ENCODE data around the gene RAP1GAP2. TPM values are rescaled to one million over a fixed set of nuclear protein-coding genes. Genes with fewer than 3 reads are reported as not detected.
"Not testable (repeated sequence)": the region's sequence is repeated elsewhere in the genome, so short reads cannot be mapped to it uniquely, and the experiment has no call there.

RAP1GAP2 gene
- total RNA-seq, 2 experiments from 2014 or later, result 6.5 to 26.2 TPM

GRCh38 chr17:2808367-2809335 lies 12.4 kb downstream of the RAP1GAP2 start:
- H3K27me3 Mint-ChIP-seq, result peaks cover 40% of the 10 kb centered on the region
- no peak for DNase-seq
- H3K4me3 Mint-ChIP-seq, result no peak overlapping the region
- CTCF ChIA-PET, result interaction anchor here (1.5 kb wide), 1 partner anchor 22 kb away, joined by 10 read pairs; no protein-coding TSS in a partner anchor
- ATAC-seq, result no peak
- no peaks in the 10 kb centered on the region for H3K9me3 Mint-ChIP-seq (ENCODE audit: low read depth)
- H3K4me1 Mint-ChIP-seq, result peaks cover 26% of the 10 kb centered on the region
- H3K36me3 Mint-ChIP-seq, result no peaks in the 10 kb centered on the region
- no peak overlapping the region for H3K27ac Mint-ChIP-seq

- Mint-ChIP-seq H3K36me3 (no peaks in the 10 kb centered on the region), H3K27me3 (peaks cover 42% of the 10 kb centered on the region), H3K4me1 (peaks cover 32% of the 10 kb centered on the region)
Measured at GRCh38 chr17:2809337-2809736, 13.1 kb downstream of the RAP1GAP2 start.

GRCh38 chr17:2814049-2814448 lies 17.8 kb downstream of the RAP1GAP2 start:
- peaks cover 38% of the 10 kb centered on the region for H3K27me3 Mint-ChIP-seq
- H3K27ac Mint-ChIP-seq, result peak overlapping the region; percentile 88
- DNase-seq (no peak), ATAC-seq (peak; percentile 38)
- H3K36me3 Mint-ChIP-seq, result no peaks in the 10 kb centered on the region
- no peaks in the 10 kb centered on the region for H3K9me3 Mint-ChIP-seq (ENCODE audit: low read depth)
- peaks cover 36% of the 10 kb centered on the region for H3K4me1 Mint-ChIP-seq
- CTCF ChIA-PET, result interaction anchor here (0.6 to 5.6 kb wide), 12 partner anchors 9 to 947 kb away, joined by 3 to 120 read pairs (median 8); partner anchors contain the start of gene RAP1GAP2
- H3K4me3 Mint-ChIP-seq, result peak overlapping the region; percentile 64

More at GRCh38 chr17:2809337-2809736, 13.1 kb downstream of the RAP1GAP2 start:
- no peak for DNase-seq
- no peak for ATAC-seq
- Mint-ChIP-seq H3K4me3 (no peak overlapping the region), H3K9me3 (ENCODE audit: low read depth) (no peaks in the 10 kb centered on the region), H3K27ac (no peak overlapping the region)
- CTCF ChIA-PET, result interaction anchor here (1.5 kb wide), 1 partner anchor 23 kb away, joined by 10 read pairs; no protein-coding TSS in a partner anchor

- ATAC-seq (peak; percentile 84), DNase-seq (peak; percentile 97)
- Mint-ChIP-seq H3K9me3 (ENCODE audit: low read depth) (no peaks in the 10 kb centered on the region), H3K27ac (peak overlapping the region; percentile 88), H3K27me3 (peaks cover 40% of the 10 kb centered on the region), H3K4me3 (peak overlapping the region; percentile 64), H3K4me1 (peaks cover 39% of the 10 kb centered on the region), H3K36me3 (no peaks in the 10 kb centered on the region)
- CTCF ChIA-PET, result interaction anchor here (0.6 to 5.6 kb wide), 13 partner anchors 9 to 946 kb away, joined by 3 to 120 read pairs (median 7); partner anchors contain the start of gene RAP1GAP2
Measured at GRCh38 chr17:2814481-2815341, 18.5 kb downstream of the RAP1GAP2 start.

- H3K36me3 Mint-ChIP-seq, result no peaks in the 10 kb centered on the region
- H3K27ac Mint-ChIP-seq, result no peak overlapping the region
- no peak overlapping the region for H3K4me3 Mint-ChIP-seq
- H3K9me3 Mint-ChIP-seq (ENCODE audit: low read depth), result no peaks in the 10 kb centered on the region
- DNase-seq (no peak), ATAC-seq (no peak)
- H3K4me1 Mint-ChIP-seq, result peaks cover 41% of the 10 kb centered on the region
- H3K27me3 Mint-ChIP-seq, result peaks cover 46% of the 10 kb centered on the region
- CTCF ChIA-PET, result interaction anchor here (1.2 to 5.6 kb wide), 5 partner anchors 12 to 29 kb away, joined by 3 to 120 read pairs (median 9); partner anchors contain the start of gene RAP1GAP2
Measured at GRCh38 chr17:2815781-2816185, 19.5 kb downstream of the RAP1GAP2 start.

- peaks cover 40% of the 10 kb centered on the region for H3K4me1 Mint-ChIP-seq
- H3K9me3 Mint-ChIP-seq (ENCODE audit: low read depth), result no peaks in the 10 kb centered on the region
- DNase-seq (no peak), ATAC-seq (no peak)
- no peaks in the 10 kb centered on the region for H3K36me3 Mint-ChIP-seq
- H3K4me3 Mint-ChIP-seq, result no peak overlapping the region
- H3K27me3 Mint-ChIP-seq, result peaks cover 41% of the 10 kb centered on the region
- H3K27ac Mint-ChIP-seq, result no peak overlapping the region
- CTCF ChIA-PET, result interaction anchor here (1.2 to 5.6 kb wide), 2 partner anchors 23 to 30 kb away, joined by 3 to 120 read pairs; partner anchors contain the start of gene RAP1GAP2
Measured at GRCh38 chr17:2816688-2817087, 20.4 kb downstream of the RAP1GAP2 start.

GRCh38 chr17:2819294-2819693 lies 23.1 kb downstream of the RAP1GAP2 start:
- H3K4me1 Mint-ChIP-seq, result peaks cover 23% of the 10 kb centered on the region
- ATAC-seq; H3K4me3 Mint-ChIP-seq; H3K27ac Mint-ChIP-seq; H3K9me3 Mint-ChIP-seq (ENCODE audit: low read depth); H3K36me3 Mint-ChIP-seq; DNase-seq; CTCF ChIA-PET: not testable (repeated sequence)
- H3K27me3 Mint-ChIP-seq, result peaks cover 26% of the 10 kb centered on the region

GRCh38 chr17:2819921-2820501 lies 23.8 kb downstream of the RAP1GAP2 start:
- CTCF ChIA-PET, result no interaction called here
- no peak for ATAC-seq
- peaks cover 26% of the 10 kb centered on the region for H3K27me3 Mint-ChIP-seq
- no peak overlapping the region for H3K27ac Mint-ChIP-seq
- H3K36me3 Mint-ChIP-seq, result peaks cover 3% of the 10 kb centered on the region
- peaks cover 19% of the 10 kb centered on the region for H3K4me1 Mint-ChIP-seq
- no peaks in the 10 kb centered on the region for H3K9me3 Mint-ChIP-seq (ENCODE audit: low read depth)
- no peak for DNase-seq
- no peak overlapping the region for H3K4me3 Mint-ChIP-seq

GRCh38 chr17:2821868-2822267 lies 25.6 kb downstream of the RAP1GAP2 start:
- no peak overlapping the region for H3K4me3 Mint-ChIP-seq
- H3K27ac Mint-ChIP-seq, result no peak overlapping the region
- H3K27me3 Mint-ChIP-seq, result peaks cover 30% of the 10 kb centered on the region
- H3K9me3 Mint-ChIP-seq (ENCODE audit: low read depth), result no peaks in the 10 kb centered on the region
- DNase-seq (no peak), ATAC-seq (no peak)
- peaks cover 11% of the 10 kb centered on the region for H3K4me1 Mint-ChIP-seq
- peaks cover 4% of the 10 kb centered on the region for H3K36me3 Mint-ChIP-seq
- CTCF ChIA-PET, result interaction anchor here (0.5 to 1.0 kb wide), 2 partner anchors 31 to 36 kb away, joined by 4 read pairs; no protein-coding TSS in a partner anchor

- CTCF ChIA-PET, result interaction anchor here (0.6 to 1.0 kb wide), 2 partner anchors 31 to 36 kb away, joined by 3 to 4 read pairs; no protein-coding TSS in a partner anchor
- peaks cover 14% of the 10 kb centered on the region for H3K4me1 Mint-ChIP-seq
- no peak overlapping the region for H3K27ac Mint-ChIP-seq
- no peak for ATAC-seq
- H3K27me3 Mint-ChIP-seq, result peaks cover 33% of the 10 kb centered on the region
- H3K9me3 Mint-ChIP-seq (ENCODE audit: low read depth), result no peaks in the 10 kb centered on the region
- DNase-seq, result no peak
- H3K36me3 Mint-ChIP-seq, result peaks cover 4% of the 10 kb centered on the region
- no peak overlapping the region for H3K4me3 Mint-ChIP-seq
Measured at GRCh38 chr17:2822358-2822757, 26.1 kb downstream of the RAP1GAP2 start.

- H3K27me3 Mint-ChIP-seq, result peaks cover 27% of the 10 kb centered on the region
- DNase-seq, result no peak
- no peaks in the 10 kb centered on the region for H3K9me3 Mint-ChIP-seq (ENCODE audit: low read depth)
- no peak overlapping the region for H3K27ac Mint-ChIP-seq
- H3K36me3 Mint-ChIP-seq, result peaks cover 4% of the 10 kb centered on the region
- CTCF ChIA-PET, result interaction anchor here (0.6 to 1.6 kb wide), 5 partner anchors 11 to 985 kb away, joined by 3 to 7 read pairs (median 4); no protein-coding TSS in a partner anchor
- ATAC-seq, result no peak
- H3K4me1 Mint-ChIP-seq, result peaks cover 14% of the 10 kb centered on the region
- H3K4me3 Mint-ChIP-seq, result no peak overlapping the region
Measured at GRCh38 chr17:2825253-2825970, 29.2 kb downstream of the RAP1GAP2 start.
